ENCODE results near the gene RAD50. TPM values are rescaled to one million over a fixed set of nuclear protein-coding genes. Genes with fewer than 3 reads are reported as not detected.
"Not testable (repeated sequence)": the region's sequence is repeated elsewhere in the genome, so short reads cannot be mapped to it uniquely, and the experiment has no call there.

Gene RAD50
- total RNA-seq, 2 donors from 2014 or later: 28.4 to 32.7 TPM

GRCh38 chr5:132629230-132629944, 72.6 kb downstream of the RAD50 start:
- Histone ChIP-seq H3K9me3 (no peaks in the 10 kb centered on the region), H3K4me1 (ENCODE audit: control insufficient read depth in 1 of 2, low read depth in 2 of 2) (no peaks in the 10 kb centered on the region), H3K27ac (no peak overlapping the region), H3K27me3 (replicated peaks; ENCODE audit: insufficient read depth) (no peaks in the 10 kb centered on the region), H3K4me3 (no peak overlapping the region), H3K36me3 (no peaks in the 10 kb centered on the region)
- ATAC-seq (ENCODE audit: insufficient number of reproducible peaks, low FRiP score, low read depth): no peak
- DNase-seq (ENCODE audit: low spot score): no peak
- TF ChIP-seq CTCF (IDR thresholded peaks at IDR 0.05): no peak

GRCh38 chr5:132633587-132633986, 76.8 kb downstream of the RAD50 start:
- not testable (repeated sequence) for ATAC-seq (ENCODE audit: insufficient number of reproducible peaks, low FRiP score, low read depth); H3K27ac ChIP-seq; H3K9me3 ChIP-seq; H3K27me3 ChIP-seq (replicated peaks; ENCODE audit: insufficient read depth); H3K4me1 ChIP-seq (ENCODE audit: control insufficient read depth in 1 of 2, low read depth in 2 of 2); DNase-seq (ENCODE audit: low spot score); H3K4me3 ChIP-seq
- peaks cover 14% of the 10 kb centered on the region for H3K36me3 ChIP-seq

- no peak for DNase-seq (ENCODE audit: low spot score)
- ATAC-seq (ENCODE audit: insufficient number of reproducible peaks, low FRiP score, low read depth): no peak
- Histone ChIP-seq H3K4me3 (no peak overlapping the region), H3K9me3 (no peaks in the 10 kb centered on the region), H3K27ac (no peak overlapping the region), H3K27me3 (replicated peaks; ENCODE audit: insufficient read depth) (no peaks in the 10 kb centered on the region), H3K4me1 (ENCODE audit: control insufficient read depth in 1 of 2, low read depth in 2 of 2) (no peaks in the 10 kb centered on the region), H3K36me3 (peaks cover 25% of the 10 kb centered on the region)
- TF ChIP-seq CTCF (IDR thresholded peaks at IDR 0.05): no peak
Measured at GRCh38 chr5:132635873-132636272, 79.1 kb downstream of the RAD50 start.

GRCh38 chr5:132637241-132637640, 80.5 kb downstream of the RAD50 start:
- Histone ChIP-seq H3K4me3 (no peak overlapping the region), H3K9me3 (no peaks in the 10 kb centered on the region), H3K4me1 (ENCODE audit: control insufficient read depth in 1 of 2, low read depth in 2 of 2) (no peaks in the 10 kb centered on the region), H3K27me3 (replicated peaks; ENCODE audit: insufficient read depth) (no peaks in the 10 kb centered on the region), H3K27ac (no peak overlapping the region), H3K36me3 (peaks cover 28% of the 10 kb centered on the region)
- no peak for TF ChIP-seq CTCF (IDR thresholded peaks at IDR 0.05)
- ATAC-seq (ENCODE audit: insufficient number of reproducible peaks, low FRiP score, low read depth) (no peak), DNase-seq (ENCODE audit: low spot score) (no peak)

- no peak for TF ChIP-seq CTCF (IDR thresholded peaks at IDR 0.05)
- H3K4me1 ChIP-seq (ENCODE audit: control insufficient read depth in 1 of 2, low read depth in 2 of 2): no peaks in the 10 kb centered on the region
- peaks cover 30% of the 10 kb centered on the region for H3K36me3 ChIP-seq
- H3K27ac ChIP-seq: no peak overlapping the region
- H3K4me3 ChIP-seq: no peak overlapping the region
- no peaks in the 10 kb centered on the region for H3K9me3 ChIP-seq
- no peak for ATAC-seq (ENCODE audit: insufficient number of reproducible peaks, low FRiP score, low read depth)
- no peaks in the 10 kb centered on the region for H3K27me3 ChIP-seq (replicated peaks; ENCODE audit: insufficient read depth)
- no peak for DNase-seq (ENCODE audit: low spot score)
Measured at GRCh38 chr5:132639706-132640130, 82.9 kb downstream of the RAD50 start.

GRCh38 chr5:132640613-132641012, 83.8 kb downstream of the RAD50 start:
- Histone ChIP-seq H3K9me3 (no peaks in the 10 kb centered on the region), H3K27me3 (replicated peaks; ENCODE audit: insufficient read depth) (no peaks in the 10 kb centered on the region), H3K36me3 (peaks cover 30% of the 10 kb centered on the region), H3K4me1 (ENCODE audit: control insufficient read depth in 1 of 2, low read depth in 2 of 2) (no peaks in the 10 kb centered on the region), H3K4me3 (no peak overlapping the region), H3K27ac (no peak overlapping the region)
- ATAC-seq (ENCODE audit: insufficient number of reproducible peaks, low FRiP score, low read depth) (no peak), DNase-seq (ENCODE audit: low spot score) (no peak)
- TF ChIP-seq CTCF (IDR thresholded peaks at IDR 0.05): no peak
